Stimulated activated CD4-positive, alpha-beta T cell treated with anti-CD3 and anti-CD28 coated beads, Interleukin-1b, Interleukin-23, amount 100 ng/mL, for 24 hours (primary cell): ENCODE measurements around the gene RPS29.
A peak's percentile ranks its signal among the peaks of the same experiment; 100 is the strongest.
"Not testable (repeated sequence)": the region's sequence is repeated elsewhere in the genome, so short reads cannot be mapped to it uniquely, and the experiment has no call there.

Experiments used
- DNase-seq, 4 experiments: peaks; one replicate each; pipeline ENCODE4 v3.0.0-alpha.2; 2020; ENCODE audit warnings: low read depth in 4 of 4, low spot score in 1 of 4

Gene RPS29

GRCh38 chr14:49598485-49599300 is 12.5 kb upstream of the RPS29 start, which contains the start of gene LRR1:
TSS of gene LRR1 (plus strand) at chr14:49598940. CDS start at chr14:49599021, 81 bp downstream.
- peak; percentile 70 to 80 (median 74) for DNase-seq

- no peak for DNase-seq
Observed at GRCh38 chr14:49598189-49598484, 12.0 kb upstream of the RPS29 start.

DNA sequence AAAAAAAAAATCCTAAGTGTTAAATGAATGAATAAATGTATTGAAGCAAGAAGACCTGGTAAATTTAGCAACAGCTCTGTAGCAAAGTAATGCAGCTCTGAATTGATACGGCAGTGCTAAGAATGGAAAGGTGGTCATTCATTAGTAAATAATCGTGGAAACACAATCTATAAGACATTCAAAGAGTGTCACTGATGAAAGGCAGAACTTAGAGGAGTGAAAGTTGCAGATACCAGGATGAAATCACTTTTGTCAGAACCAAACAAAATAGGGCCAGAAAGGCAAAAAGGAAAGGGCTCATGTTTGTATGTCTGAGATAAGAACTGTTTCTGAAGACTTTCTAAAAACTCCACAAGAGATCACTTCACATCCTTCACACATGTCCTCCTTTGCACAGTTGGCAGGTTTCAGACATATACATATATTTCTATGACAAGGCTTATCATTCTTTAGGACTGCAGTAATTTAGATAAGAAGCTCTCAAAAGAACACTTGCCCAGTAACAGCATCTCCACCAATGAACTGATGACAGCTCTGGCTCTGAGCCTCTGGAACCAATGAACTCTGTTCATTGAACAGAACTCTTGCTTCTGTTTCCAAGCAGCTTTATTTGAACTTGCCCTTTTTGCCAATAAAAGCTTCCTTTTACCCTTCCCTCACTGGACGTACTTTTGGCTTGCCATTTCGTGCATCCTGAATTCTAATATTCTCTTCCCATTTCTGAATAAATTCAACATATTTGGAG is 8.3 kb upstream of the RPS29 start:
- no peak for DNase-seq

- DNase-seq: no peak
Observed at GRCh38 chr14:49593016-49593415, 6.8 kb upstream of the RPS29 start.

GRCh38 chr14:49589387-49589786 is 3.2 kb upstream of the RPS29 start:
- DNase-seq: no peak

DNA sequence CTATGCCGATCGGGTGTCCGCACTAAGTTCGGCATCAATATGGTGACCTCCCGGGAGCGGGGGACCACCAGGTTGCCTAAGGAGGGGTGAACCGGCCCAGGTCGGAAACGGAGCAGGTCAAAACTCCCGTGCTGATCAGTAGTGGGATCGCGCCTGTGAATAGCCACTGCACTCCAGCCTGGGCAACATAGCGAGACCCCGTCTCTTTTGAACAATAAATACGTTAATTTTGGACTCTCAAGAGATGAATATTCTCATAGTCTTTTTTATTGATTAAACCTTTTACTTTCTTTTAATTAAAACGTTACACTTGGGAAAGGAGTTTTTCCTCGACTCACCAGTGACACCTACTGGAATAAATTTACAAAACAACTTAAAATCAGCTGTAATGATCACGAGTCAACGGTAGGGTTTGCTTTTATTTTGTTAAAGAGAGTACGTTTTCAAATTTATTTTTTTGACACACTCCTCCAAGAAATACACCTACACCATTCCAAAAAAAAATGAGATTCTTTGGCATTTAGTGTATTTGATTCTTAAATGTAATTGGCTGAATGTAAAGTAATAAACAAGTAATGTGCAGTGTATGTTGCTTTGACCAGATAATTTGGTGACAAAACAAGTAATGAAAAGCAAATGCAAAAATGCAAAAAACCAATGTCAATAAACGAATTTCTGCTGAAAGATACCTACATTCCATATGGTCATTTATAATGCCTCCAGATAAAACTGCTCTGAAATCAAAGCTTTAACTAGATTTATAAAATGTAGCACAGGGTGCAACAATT is 687 bp upstream of the RPS29 start:
- DNase-seq: peak in 1 of 4 experiments; percentile 48

DNA sequence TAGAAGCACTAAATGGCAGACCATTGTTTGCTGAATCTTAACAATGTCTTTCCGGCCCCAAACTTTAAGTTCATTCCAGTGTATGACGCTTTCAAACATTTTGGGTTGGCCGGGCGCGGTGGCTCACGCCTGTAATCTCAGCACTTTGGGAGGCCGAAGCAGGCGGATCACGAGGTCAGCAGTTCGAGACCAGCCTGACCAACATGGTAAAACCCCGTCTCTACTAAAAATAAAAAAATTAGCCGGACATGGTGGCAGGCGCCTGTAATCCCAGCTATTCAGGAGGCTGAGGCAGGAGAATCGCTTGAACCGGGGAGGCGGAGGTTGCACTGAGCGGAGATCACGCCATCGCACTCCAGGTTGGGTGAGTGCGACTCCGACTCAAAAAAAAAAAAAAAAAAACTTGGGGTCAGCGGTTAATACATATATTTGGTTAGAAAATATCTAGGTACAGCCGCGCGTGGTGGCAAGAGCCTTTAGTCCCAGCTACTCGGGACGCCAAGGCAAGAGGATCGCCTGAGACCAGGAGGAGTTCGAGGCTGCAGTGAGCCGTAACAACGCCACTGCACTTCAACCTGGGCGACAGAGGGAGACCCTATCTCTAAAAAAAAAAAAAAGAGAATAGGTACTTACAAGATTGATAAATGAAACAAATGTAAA is 1.1 kb downstream of the RPS29 start:
- not testable (repeated sequence) for DNase-seq

- DNase-seq: no peak
Observed at GRCh38 chr14:49584058-49584457, 2.1 kb downstream of the RPS29 start.

GRCh38 chr14:49583629-49584028 is 2.6 kb downstream of the RPS29 start:
- no peak for DNase-seq

DNA sequence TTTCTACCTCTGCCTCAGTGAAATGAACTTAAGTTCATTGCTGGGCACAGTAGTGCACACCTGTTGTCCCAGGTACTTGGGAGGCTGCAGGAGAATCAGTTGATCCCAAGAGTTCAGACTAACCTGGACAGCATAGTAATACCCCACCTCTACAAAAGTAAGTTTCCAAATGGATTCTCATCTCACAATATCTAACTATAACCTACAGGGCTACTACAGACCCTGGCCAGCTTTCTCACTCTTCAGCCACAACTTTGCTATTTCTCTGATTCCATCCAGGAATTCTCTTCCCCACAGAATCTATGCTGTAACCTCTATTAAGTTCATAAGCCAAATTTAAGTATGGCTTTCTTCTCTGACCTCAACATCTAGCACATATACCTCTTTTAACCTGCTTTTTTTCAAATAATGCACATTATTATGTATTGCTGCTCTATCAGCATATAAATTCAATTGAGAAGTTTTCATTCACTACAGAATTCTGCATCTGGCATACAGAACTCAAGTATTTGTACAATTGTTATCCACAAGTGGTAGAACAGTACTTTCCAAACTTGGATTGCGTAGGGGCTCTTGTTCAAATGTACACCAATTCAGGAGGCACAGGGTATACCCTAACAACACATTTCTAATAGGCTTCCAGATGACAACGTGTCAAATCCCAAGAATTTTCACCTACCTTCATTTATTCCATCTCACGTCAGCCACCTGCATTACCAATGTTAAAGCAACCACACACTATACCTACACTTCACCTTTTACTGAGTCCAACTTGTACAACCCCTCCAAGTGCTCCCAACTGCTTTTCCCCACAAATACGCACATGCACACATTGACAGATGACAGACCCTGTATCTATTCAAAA is 3.8 kb downstream of the RPS29 start:
- DNase-seq: no peak

- no peak for DNase-seq
Observed at GRCh38 chr14:49581209-49582112, 4.7 kb downstream of the RPS29 start.

DNA sequence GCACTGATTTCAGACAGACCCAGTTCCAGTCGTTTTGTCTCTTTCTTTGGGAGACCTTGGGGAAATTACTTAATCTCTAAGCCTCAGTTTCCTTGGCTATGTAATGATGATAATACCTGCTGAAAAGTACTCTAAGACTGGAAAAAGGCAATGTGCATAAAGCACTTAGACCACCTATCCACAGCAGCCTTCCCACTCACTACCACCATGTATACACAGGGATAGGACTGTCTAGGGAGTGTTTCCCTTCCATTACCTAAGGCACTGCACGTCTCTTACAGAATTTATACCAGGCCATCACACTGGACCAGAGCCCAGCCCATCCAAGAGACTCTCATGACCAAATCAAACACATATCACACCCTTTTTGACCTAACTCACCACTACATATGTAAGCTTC is 6.3 kb downstream of the RPS29 start:
- DNase-seq: no peak

- no peak for DNase-seq
Observed at GRCh38 chr14:49578141-49578540, 8.0 kb downstream of the RPS29 start.

DNA sequence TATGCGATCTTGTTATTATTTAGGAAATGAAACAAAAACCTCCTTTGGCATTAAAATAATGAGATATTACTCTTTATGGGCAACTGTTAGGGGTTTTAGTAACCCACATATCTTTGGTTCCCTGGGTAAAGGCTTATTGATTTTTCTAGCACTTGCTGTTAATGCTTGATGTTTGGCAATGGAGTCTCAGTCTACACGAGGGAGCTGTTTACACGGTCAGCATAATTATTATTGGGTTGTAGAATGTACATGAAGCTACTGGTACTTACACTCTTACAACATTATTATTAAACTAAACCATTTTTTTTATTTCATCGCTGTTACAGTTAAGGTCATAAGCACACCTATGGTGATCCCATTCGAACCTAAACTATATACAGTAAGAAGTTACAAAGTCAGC is 12.1 kb downstream of the RPS29 start:
- DNase-seq: no peak

DNA sequence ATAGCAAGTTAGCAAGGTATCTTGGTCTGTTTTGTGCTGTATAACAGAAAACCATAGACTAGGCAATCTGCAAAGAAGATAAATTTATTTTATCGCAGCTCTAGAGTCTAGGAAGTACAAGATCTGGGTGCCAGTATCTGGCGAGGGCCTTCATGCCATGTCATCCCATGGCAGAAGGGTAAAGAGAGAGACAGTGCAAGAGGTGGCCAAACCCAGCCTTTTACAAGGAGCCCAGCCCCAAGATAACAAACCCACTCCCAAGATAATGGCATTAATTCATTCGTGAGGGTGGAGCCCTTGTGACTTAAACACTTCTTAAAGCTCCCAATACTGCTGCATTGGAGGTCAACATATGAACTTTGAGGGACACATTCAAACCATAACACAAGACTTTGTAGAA is 16.9 kb downstream of the RPS29 start:
- no peak for DNase-seq

DNA sequence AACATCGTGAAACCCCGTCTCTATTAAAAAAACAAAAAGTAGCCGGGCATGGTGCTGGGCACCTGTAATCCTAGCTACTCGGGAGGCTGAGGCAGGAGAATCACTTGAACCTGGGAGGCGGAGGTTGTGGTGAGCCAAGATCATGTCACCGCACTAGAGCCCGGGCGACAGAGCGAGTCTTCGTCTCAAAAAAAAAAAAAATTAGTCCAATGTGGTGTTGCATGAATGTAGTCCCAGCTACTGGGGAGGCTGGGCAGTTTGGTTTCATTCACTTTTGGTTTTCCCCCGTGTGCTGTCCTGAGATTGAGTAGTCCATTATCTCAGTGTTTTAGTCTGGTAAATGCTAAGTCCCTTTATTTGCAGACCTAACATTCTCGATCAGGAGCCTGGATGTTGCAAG is 19.5 kb downstream of the RPS29 start:
- DNase-seq: no peak

- no peak for DNase-seq
Observed at GRCh38 chr14:49559979-49560768, 26.0 kb downstream of the RPS29 start.

DNA sequence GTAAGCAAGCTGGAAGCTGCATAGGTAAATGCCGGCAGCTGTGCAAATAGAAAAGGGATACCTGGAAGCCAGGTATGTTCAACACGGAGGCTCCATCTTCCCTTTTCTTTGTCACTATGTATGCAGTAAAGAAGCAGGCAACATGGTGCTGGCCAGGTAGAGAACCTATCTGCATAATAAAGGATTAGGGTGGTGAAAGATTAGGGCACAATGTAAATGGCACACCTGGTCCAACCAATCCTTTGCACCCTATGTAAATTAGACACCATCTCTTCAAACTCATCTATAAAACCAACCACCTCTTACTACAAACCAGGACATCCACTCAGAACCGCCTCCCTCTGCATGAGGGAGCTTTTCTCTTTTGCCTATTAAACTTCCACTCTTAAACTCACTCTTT is 32.3 kb downstream of the RPS29 start:
- no peak for DNase-seq

- no peak for DNase-seq
Observed at GRCh38 chr14:49553106-49553505, 33.1 kb downstream of the RPS29 start.
